H9 (cell line): ENCODE measurements around the gene IQCE. TPM values are rescaled to one million over a fixed set of nuclear protein-coding genes. Genes with fewer than 3 reads are reported as not detected.

ENCODE experiments used
- DNase-seq: peaks from one replicate; pipeline ENCODE4 v3.0.0-alpha.2; 2017
- H2AFZ ChIP-seq: one replicate; pipeline ENCODE4 v1.6.1; 2013; ENCODE audit warnings: mild to moderate bottlenecking, low read length, control low read depth, moderate library complexity
- H2AK5ac ChIP-seq: 2 replicates; pipeline ENCODE4 v1.6.1; 2013; ENCODE audit warnings: low read length, control low read depth, mixed read lengths; ENCODE audit not compliant: insufficient read length
- H2BK120ac ChIP-seq: one replicate; pipeline ENCODE4 v1.6.1; 2013; ENCODE audit warnings: low read depth, mild to moderate bottlenecking, low read length, control low read depth, inconsistent platforms; ENCODE audit not compliant: poor library complexity, severe bottlenecking
- H2BK12ac ChIP-seq: 2 replicates; pipeline ENCODE4 v1.6.1; 2013; ENCODE audit warnings: low read length, control low read depth, mixed read lengths, low read depth; ENCODE audit not compliant: insufficient read length
- H2BK15ac ChIP-seq: 2 replicates; pipeline ENCODE4 v1.6.1; 2013; ENCODE audit warnings: low read depth, low read length, control low read depth
- H2BK20ac ChIP-seq: one replicate; pipeline ENCODE4 v1.6.1; 2013; ENCODE audit warnings: low read depth, mild to moderate bottlenecking, low read length, control low read depth, inconsistent platforms; ENCODE audit not compliant: poor library complexity, severe bottlenecking
- H2BK5ac ChIP-seq: 2 replicates; pipeline ENCODE4 v1.6.1; 2013; ENCODE audit warnings: low read length, control low read depth, mixed read lengths; ENCODE audit not compliant: insufficient read length
- H3K14ac ChIP-seq: 2 replicates; pipeline ENCODE4 v1.6.1; 2013; ENCODE audit warnings: low read length, control low read depth; ENCODE audit not compliant: insufficient read depth
- H3K18ac ChIP-seq: 2 replicates; pipeline ENCODE4 v1.6.1; 2013; ENCODE audit warnings: low read depth, mild to moderate bottlenecking, mixed read lengths, low read length, control low read depth; ENCODE audit not compliant: insufficient read length
- H3K23ac ChIP-seq: 2 replicates; pipeline ENCODE4 v1.6.1; 2013; ENCODE audit warnings: low read length, control low read depth, mixed read lengths, low read depth; ENCODE audit not compliant: insufficient read length
- H3K23me2 ChIP-seq: 2 replicates; pipeline ENCODE4 v1.6.1; 2013; ENCODE audit warnings: low read depth, mild to moderate bottlenecking, mixed read lengths, low read length, control low read depth; ENCODE audit not compliant: insufficient read length, poor library complexity, severe bottlenecking
- H3K27ac ChIP-seq: 2 replicates; pipeline ENCODE4 v1.5.1; 2013; ENCODE audit warnings: low read length, control low read depth, mixed read lengths, low read depth; ENCODE audit not compliant: insufficient read length
- H3K27me3 ChIP-seq: 2 replicates; pipeline ENCODE4 v1.6.1; 2013; ENCODE audit warnings: low read length, control low read depth, inconsistent platforms; ENCODE audit not compliant: insufficient read depth
- H3K4ac ChIP-seq: 2 replicates; pipeline ENCODE4 v1.6.1; 2013; ENCODE audit warnings: low read depth, mild to moderate bottlenecking, control low read depth, inconsistent platforms, low read length, moderate library complexity
- H3K4me1 ChIP-seq: 2 replicates; pipeline ENCODE4 v1.6.1; 2013; ENCODE audit warnings: low read length, control low read depth, inconsistent platforms; ENCODE audit not compliant: insufficient read depth
- H3K4me2 ChIP-seq: 2 replicates; pipeline ENCODE4 v1.6.1; 2013; ENCODE audit warnings: low read length, control low read depth, mixed read lengths; ENCODE audit not compliant: insufficient read length, insufficient read depth
- H3K56ac ChIP-seq: 2 replicates; pipeline ENCODE4 v1.6.1; 2013; ENCODE audit warnings: low read depth, mild to moderate bottlenecking, mixed read lengths, low read length, control low read depth; ENCODE audit not compliant: insufficient read length
- H3K79me1 ChIP-seq: 2 replicates; pipeline ENCODE4 v1.6.1; 2013; ENCODE audit warnings: low read depth, mild to moderate bottlenecking, moderate library complexity, low read length, control low read depth, inconsistent platforms; ENCODE audit not compliant: insufficient read depth, poor library complexity, severe bottlenecking
- H3K79me2 ChIP-seq: 2 replicates; pipeline ENCODE4 v1.6.1; 2013; ENCODE audit warnings: low read length, control low read depth, inconsistent platforms; ENCODE audit not compliant: insufficient read depth
- H3K9ac ChIP-seq: 2 replicates; pipeline ENCODE4 v1.6.1; 2013; ENCODE audit warnings: low read length, control low read depth, mixed read lengths; ENCODE audit not compliant: insufficient read length; ENCODE audit errors: extremely low read depth
- H3K9me3 ChIP-seq: one replicate; pipeline ENCODE4 v1.6.1; 2013; ENCODE audit warnings: low read depth, low read length, inconsistent platforms; ENCODE audit not compliant: control insufficient read depth
- H3T11ph ChIP-seq: one replicate; pipeline ENCODE4 v1.6.1; 2013; ENCODE audit warnings: mild to moderate bottlenecking, low read length, control low read depth, inconsistent platforms
- H4K20me1 ChIP-seq: one replicate; pipeline ENCODE4 v1.6.1; 2013; ENCODE audit not compliant: control insufficient read depth, insufficient read length, insufficient read depth
- H4K5ac ChIP-seq: 2 replicates; pipeline ENCODE4 v1.6.1; 2013; ENCODE audit warnings: low read depth, mild to moderate bottlenecking, mixed read lengths, low read length, control low read depth; ENCODE audit not compliant: insufficient read length
- H4K8ac ChIP-seq: replicated peaks from 2 replicates; pipeline ENCODE4 v1.6.1; 2013; ENCODE audit warnings: low read length, control low read depth, mixed read lengths, low read depth; ENCODE audit not compliant: insufficient read length
- H4K91ac ChIP-seq: 2 replicates; pipeline ENCODE4 v1.6.1; 2013; ENCODE audit warnings: low read depth, mild to moderate bottlenecking, moderate library complexity, mixed read lengths, low read length, control low read depth; ENCODE audit not compliant: insufficient read length
- H3K27ac Mint-ChIP-seq, 3 experiments: 2 replicates in 2 of 3; 3 replicates in 1 of 3; pipeline ENCODE4 v1.8.0; 2020 to 2021; ENCODE audit warnings: mixed read lengths in 3 of 3, mild to moderate bottlenecking in 1 of 3, moderate library complexity in 1 of 3
- H3K27me3 Mint-ChIP-seq: 2 replicates; pipeline ENCODE4 v1.8.0; 2021; ENCODE audit warnings: low read depth, mild to moderate bottlenecking, moderate library complexity, mixed read lengths
- H3K36me3 Mint-ChIP-seq, 3 experiments: 2 replicates in 2 of 3; 3 replicates in 1 of 3; pipeline ENCODE4 v1.8.0; 2020 to 2021; ENCODE audit warnings: low read depth in 3 of 3, mixed read lengths in 3 of 3; ENCODE audit not compliant: insufficient read depth in 1 of 3
- H3K4me1 Mint-ChIP-seq, 2 experiments: 2 replicates each; pipeline ENCODE4 v1.8.0; 2020; ENCODE audit warnings: mixed read lengths in 2 of 2
- H3K4me3 Mint-ChIP-seq, 2 experiments: 2 replicates in 1 of 2; 3 replicates in 1 of 2; pipeline ENCODE4 v1.8.0; 2020 to 2021; ENCODE audit warnings: mild to moderate bottlenecking in 2 of 2, mixed read lengths in 2 of 2, moderate library complexity in 1 of 2
- H3K9me3 Mint-ChIP-seq, 2 experiments: 2 replicates in 1 of 2; 3 replicates in 1 of 2; pipeline ENCODE4 v1.8.0; 2020; ENCODE audit warnings: mild to moderate bottlenecking in 2 of 2, mixed read lengths in 2 of 2, moderate library complexity in 1 of 2
- WGBS: extraction: QIAGEN DNeasy Blood & Tissue Kit; methylation state at CpG from one replicate; pipeline ENCODE4 v1.1.7; 2013; ENCODE audit warnings: missing lambda C conversion rate, low lambda C conversion rate, mixed read lengths; ENCODE audit not compliant: insufficient read length; ENCODE audit errors: extremely low coverage; 5-methylcytosine and 5-hydroxymethylcytosine counted together
- total RNA-seq: library from RNA; stranded (reverse); gene quantifications from 2 replicates; pipeline ENCODE4 v1.2.1, GENCODE V29; 2021
- TF ChIP-seq, protein P1 (sequence below): fragments of 200-600 bp; sonication (generic); conservative IDR thresholded peaks from 3 replicates; pipeline ENCODE4 v1.8.0; 2021; ENCODE audit warnings: antibody characterized with exemption, mild to moderate bottlenecking

IQCE gene
- total RNA-seq, 1 experiment from 2014 or later = 7.0 TPM

- Histone ChIP-seq H4K5ac (no peak overlapping the region), H3K9ac (no peak overlapping the region), H3K56ac (no peak overlapping the region), H3K4me2 (no peak overlapping the region), H3K18ac (no peak overlapping the region), H2BK120ac (no peak overlapping the region), H2BK20ac (no peak overlapping the region), H3K4me1 (no peaks in the 10 kb centered on the region), H2BK5ac (no peak overlapping the region), H4K91ac (no peak overlapping the region), H2BK15ac (no peak overlapping the region), H3K79me1 (no peaks in the 10 kb centered on the region), H4K8ac (no peak overlapping the region), H3K4ac (no peak overlapping the region), H3K27ac (no peak overlapping the region), H3K79me2 (no peaks in the 10 kb centered on the region), H2AFZ (no peak overlapping the region), H3K27me3 (no peaks in the 10 kb centered on the region), H3K23me2 (no peaks in the 10 kb centered on the region), H3K23ac (no peak overlapping the region), H3K9me3 (no peaks in the 10 kb centered on the region), H2BK12ac (no peak overlapping the region), H2AK5ac (no peak overlapping the region), H4K20me1 (no peaks in the 10 kb centered on the region), H3T11ph (no peak overlapping the region), H3K14ac (no peak overlapping the region)
- no CpG with 5 or more reads among the region's 27 CpGs for WGBS
- DNase-seq = no peak
- Mint-ChIP-seq H3K9me3 (no peaks in the 10 kb centered on the region; a peak in 1 of 5 replicates), H3K27me3 (no peaks in the 10 kb centered on the region), H3K27ac (no peak overlapping the region), H3K36me3 (no peaks in the 10 kb centered on the region), H3K4me3 (no peak overlapping the region), H3K4me1 (peaks cover 13 to 36% of the 10 kb centered on the region in 2 experiments)
- TF ChIP-seq, protein P1, sequence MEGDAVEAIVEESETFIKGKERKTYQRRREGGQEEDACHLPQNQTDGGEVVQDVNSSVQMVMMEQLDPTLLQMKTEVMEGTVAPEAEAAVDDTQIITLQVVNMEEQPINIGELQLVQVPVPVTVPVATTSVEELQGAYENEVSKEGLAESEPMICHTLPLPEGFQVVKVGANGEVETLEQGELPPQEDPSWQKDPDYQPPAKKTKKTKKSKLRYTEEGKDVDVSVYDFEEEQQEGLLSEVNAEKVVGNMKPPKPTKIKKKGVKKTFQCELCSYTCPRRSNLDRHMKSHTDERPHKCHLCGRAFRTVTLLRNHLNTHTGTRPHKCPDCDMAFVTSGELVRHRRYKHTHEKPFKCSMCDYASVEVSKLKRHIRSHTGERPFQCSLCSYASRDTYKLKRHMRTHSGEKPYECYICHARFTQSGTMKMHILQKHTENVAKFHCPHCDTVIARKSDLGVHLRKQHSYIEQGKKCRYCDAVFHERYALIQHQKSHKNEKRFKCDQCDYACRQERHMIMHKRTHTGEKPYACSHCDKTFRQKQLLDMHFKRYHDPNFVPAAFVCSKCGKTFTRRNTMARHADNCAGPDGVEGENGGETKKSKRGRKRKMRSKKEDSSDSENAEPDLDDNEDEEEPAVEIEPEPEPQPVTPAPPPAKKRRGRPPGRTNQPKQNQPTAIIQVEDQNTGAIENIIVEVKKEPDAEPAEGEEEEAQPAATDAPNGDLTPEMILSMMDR = no peak
These were observed 47.6 kb upstream of the IQCE start for GRCh38 chr7:2510909-2511768.
